Spleen (tissue), 11 donors: ENCODE results near the gene FOXK1. TPM values are rescaled to one million over a fixed set of nuclear protein-coding genes. Genes with fewer than 3 reads are reported as not detected.
"Not testable (repeated sequence)": the region's sequence is repeated elsewhere in the genome, so short reads cannot be mapped to it uniquely, and the experiment has no call there.

Experiments used
- DNase-seq: peaks from one replicate; pipeline ENCODE4 v3.0.0-alpha.2; 2020
- H3K27ac ChIP-seq, 8 donors: fragments of 200-600 bp; sonication (generic) in 7 of 8; 1 replicate in 4 of 8; 2 replicates in 4 of 8; pipeline versions ENCODE4 v1.5.0 to v1.8.0; 2016 to 2021; ENCODE audit warnings: inconsistent platforms in 4 of 8, mild to moderate bottlenecking in 4 of 8, moderate library complexity in 1 of 8
- H3K27me3 ChIP-seq, 7 donors: fragments of 200-600 bp; sonication (generic) in 6 of 7; replicated peaks in 1 of 7; 1 replicate in 4 of 7; 2 replicates in 3 of 7; pipeline versions ENCODE4 v1.5.0 to v1.8.0; 2016 to 2021; ENCODE audit warnings: inconsistent platforms in 3 of 7, mild to moderate bottlenecking in 1 of 7
- H3K36me3 ChIP-seq, 6 donors: fragments of 200-600 bp; sonication (generic) in 5 of 6; 1 replicate in 4 of 6; 2 replicates in 2 of 6; pipeline versions ENCODE4 v1.5.0 to v1.8.0; 2016 to 2021; ENCODE audit warnings: inconsistent platforms in 2 of 6
- H3K4me1 ChIP-seq, 6 donors: fragments of 200-600 bp; sonication (generic) in 5 of 6; 1 replicate in 3 of 6; 2 replicates in 3 of 6; pipeline versions ENCODE4 v1.5.0 to v1.8.0; 2016 to 2021; ENCODE audit warnings: inconsistent platforms in 3 of 6
- H3K4me3 ChIP-seq, 8 donors: fragments of 200-600 bp; sonication (generic) in 7 of 8; 1 replicate in 4 of 8; 2 replicates in 4 of 8; pipeline versions ENCODE4 v1.5.0 to v1.8.0; 2016 to 2021; ENCODE audit warnings: inconsistent platforms in 4 of 8, mild to moderate bottlenecking in 4 of 8, moderate library complexity in 2 of 8
- H3K9me3 ChIP-seq, 8 donors: fragments of 200-600 bp; sonication (generic) in 7 of 8; 1 replicate in 4 of 8; 2 replicates in 4 of 8; pipeline versions ENCODE4 v1.5.0 to v1.8.0; 2016 to 2021; ENCODE audit warnings: inconsistent platforms in 4 of 8
- CTCF ChIP-seq, 11 experiments: fragments of 200-600 bp in 7 of 11; fragments of 450-650 bp in 4 of 11; sonication (generic) in 4 of 11; IDR thresholded peaks in 8 of 11; conservative IDR thresholded peaks in 3 of 11; 1 replicate in 7 of 11; 2 replicates in 4 of 11; pipeline versions ENCODE4 v1.4.0 to v1.8.0; 2016 to 2021; ENCODE audit warnings: antibody characterized with exemption in 11 of 11, inconsistent platforms in 4 of 11, mild to moderate bottlenecking in 1 of 11
- POLR2A ChIP-seq, 3 donors: fragments of 450-650 bp; IDR thresholded peaks; one replicate each; pipeline ENCODE4 v1.5.1; 2017; ENCODE audit warnings: antibody characterized with exemption in 3 of 3, mild to moderate bottlenecking in 1 of 3
- POLR2AphosphoS5 ChIP-seq, 3 donors: sonication (generic); formaldehyde crosslinking; IDR thresholded peaks; one replicate each; pipeline ENCODE4 v1.5.1; 2017; ENCODE audit warnings: antibody characterized with exemption in 3 of 3
- WGBS, 5 donors: extraction: QIAGEN DNeasy Blood & Tissue Kit in 3 of 5; methylation state at CpG; one replicate each; pipeline versions ENCODE4 v1.1.5 to v1.1.7; 2013 to 2018; 5-methylcytosine and 5-hydroxymethylcytosine counted together
- intact Hi-C: fragments of 100-400 bp; cut with DNase I; formaldehyde crosslinking; loops from one replicate; pipeline ENCODE4 v1.15.0; 2023; ENCODE audit warnings: low total_unique reads
- polyA plus RNA-seq, 3 donors: library from polyadenylated mRNA; stranded (reverse); fragments of 200-250 nt; gene quantifications; one replicate each; pipeline ENCODE4 v1.2.1, GENCODE V29; 2013
- total RNA-seq, 7 donors: library from RNA; depleted of rRNA in 3 of 7; stranded (reverse); fragments of >200 nt in 3 of 7; fragmentation: NEBNext Ultra II Directional in 4 of 7; extraction: Animal tissue kit (Norgen Biotek cat#: 25700) in 4 of 7; gene quantifications; one replicate each; pipeline versions ENCODE4 v1.1.0 to v1.2.1, GENCODE V29; 2016 to 2021
- donor health status: healthy with polysubstance abuse.
- donor health status: DM: no; HTN: no; CAD: no; lungs with moderate emphysema.
- donor health status: DM: no; HTN: no; CAD: no.
- donor health status: Bipolar disorder and iron deficiency.
- donor health status: healthy.
- donor health status: DM: no; HTN: no; CAD: no.
- donor health status: DM: yes; HTN: yes; CAD: no.

The FOXK1 gene
- total and polyA plus RNA-seq, 10 donors, result 2.6 to 46.0 (median 34.8) TPM

- 67 to 95% (median 88%) methylated on average over 1 to 10 of the region's 10 CpGs for WGBS, 5 donors
- Histone ChIP-seq H3K27ac (no peak overlapping the region), H3K4me1 (peaks cover 0 to 11% (median 5%) of the 10 kb centered on the region in 6 donors), H3K9me3 (no peaks in the 10 kb centered on the region), H3K36me3 (no peaks in the 10 kb centered on the region), H3K27me3 (peaks cover 0 to 2% (median 0%) of the 10 kb centered on the region in 7 donors), H3K4me3 (no peak overlapping the region)
- no peak for TF ChIP-seq POLR2A (IDR thresholded peaks at IDR 0.05)
- no peak for TF ChIP-seq POLR2AphosphoS5 (IDR thresholded peaks at IDR 0.05)
- no peak for TF ChIP-seq CTCF (IDR thresholded peaks at IDR 0.05 in 8 of 11, conservative IDR thresholded peaks at IDR 0.05 in 3 of 11)
- no peak for DNase-seq
- intact Hi-C loops, result no loop called here
These were observed 118.4 kb downstream of the FOXK1 start for GRCh38 chr7:4800487-4800886.

- Histone ChIP-seq H3K9me3 (no peaks in the 10 kb centered on the region), H3K4me1 (peaks cover 0 to 11% (median 5%) of the 10 kb centered on the region in 6 donors), H3K27ac (no peak overlapping the region), H3K36me3 (no peaks in the 10 kb centered on the region), H3K27me3 (peaks cover 0 to 5% (median 0%) of the 10 kb centered on the region in 7 donors), H3K4me3 (no peak overlapping the region)
- 78 to 92% (median 88%) methylated on average over 18 to 27 of the region's 27 CpGs for WGBS, 5 donors
- intact Hi-C loops, result no loop called here
- DNase-seq, result no peak
- TF ChIP-seq CTCF (IDR thresholded peaks at IDR 0.05 in 8 of 11, conservative IDR thresholded peaks at IDR 0.05 in 3 of 11) (no peak), POLR2A (IDR thresholded peaks at IDR 0.05) (no peak), POLR2AphosphoS5 (IDR thresholded peaks at IDR 0.05) (no peak)
These were observed 119.1 kb downstream of the FOXK1 start for GRCh38 chr7:4800926-4801838.

- H3K36me3 ChIP-seq, result no peaks in the 10 kb centered on the region
- H3K9me3 ChIP-seq, result no peaks in the 10 kb centered on the region
- peaks cover 0 to 11% (median 0%) of the 10 kb centered on the region in 7 donors for H3K27me3 ChIP-seq
- TF ChIP-seq POLR2AphosphoS5 (IDR thresholded peaks at IDR 0.05), result no peak
- no peak for TF ChIP-seq POLR2A (IDR thresholded peaks at IDR 0.05)
- TF ChIP-seq CTCF (IDR thresholded peaks at IDR 0.05 in 8 of 11, conservative IDR thresholded peaks at IDR 0.05 in 3 of 11), result no peak
- no peak for DNase-seq
- H3K27ac ChIP-seq, result no peak overlapping the region
- intact Hi-C loops, result no loop called here
- H3K4me3 ChIP-seq, result no peak overlapping the region
- 81 to 94% (median 92%) methylated on average over 9 to 18 of the region's 18 CpGs for WGBS, 5 donors
- peaks cover 0 to 11% (median 5%) of the 10 kb centered on the region in 6 donors for H3K4me1 ChIP-seq
These were observed 119.7 kb downstream of the FOXK1 start for GRCh38 chr7:4801839-4802231.

- intact Hi-C loops, H3K36me3 ChIP-seq, H3K4me3 ChIP-seq, H3K27ac ChIP-seq, DNase-seq, H3K9me3 ChIP-seq: not testable (repeated sequence)
- 81 to 96% (median 90%) methylated on average over 5 to 23 of the region's 23 CpGs; no CpG with 5 or more reads in 1 of the 5 donors for WGBS, 5 donors
- peaks cover 0 to 18% (median 0%) of the 10 kb centered on the region in 7 donors for H3K27me3 ChIP-seq
- H3K4me1 ChIP-seq, result peaks cover 0 to 11% (median 5%) of the 10 kb centered on the region in 6 donors
These were observed 120.5 kb downstream of the FOXK1 start for GRCh38 chr7:4802577-4802976.
